Measurements from ENCODE around the gene PCNX2.

Gene PCNX2

DNA sequence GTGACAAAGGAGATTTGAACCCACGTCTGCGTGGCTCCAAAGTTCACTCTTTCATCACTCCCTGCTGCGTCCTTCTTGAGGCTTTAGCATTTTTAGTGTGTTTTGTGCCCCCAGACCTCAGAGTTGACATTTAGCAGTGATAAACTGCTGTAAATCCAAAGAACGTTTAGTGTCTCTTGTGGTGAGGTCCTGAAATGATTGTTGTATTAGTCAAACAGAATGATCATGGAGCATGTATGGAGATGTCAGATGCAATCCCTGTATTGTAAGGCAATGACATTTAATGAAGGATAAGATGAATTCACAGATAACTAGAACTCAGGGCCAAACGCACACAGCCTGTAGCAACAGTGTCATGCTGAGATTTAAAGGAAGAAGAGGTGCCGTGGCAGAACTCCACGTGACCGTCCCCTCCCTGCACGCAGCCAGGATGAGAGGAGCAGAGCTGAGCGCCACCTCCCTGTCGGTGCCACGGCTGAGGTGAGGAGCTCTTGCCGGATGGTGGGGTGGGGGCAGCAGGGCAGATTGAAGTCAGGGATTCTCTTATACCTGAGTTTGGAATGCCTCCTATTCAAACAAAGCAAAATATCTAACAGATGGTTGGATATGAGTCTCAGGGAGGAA, 315.1 kb downstream of the PCNX2 start:
- peak; percentile 20 for DNase-seq

DNA sequence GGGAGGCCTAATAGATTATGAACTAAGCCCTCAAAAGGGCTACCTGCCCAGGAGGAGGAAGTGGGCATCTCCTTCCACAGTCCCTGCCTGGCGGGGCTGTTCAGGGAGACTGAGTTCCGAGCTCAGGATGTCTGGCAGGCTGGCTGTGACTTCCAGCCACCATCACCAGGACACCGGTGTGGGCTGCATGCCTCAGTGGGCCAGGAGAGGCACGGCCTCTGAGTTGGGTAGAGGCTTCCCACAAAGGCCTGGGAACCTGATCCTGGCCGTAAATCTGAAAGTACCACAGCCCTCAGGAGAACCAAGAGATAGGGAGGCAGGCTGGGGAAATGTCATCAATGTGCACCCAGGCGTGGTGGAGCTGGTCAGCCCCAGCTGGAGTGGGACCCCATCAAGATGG, 316.0 kb downstream of the PCNX2 start:
- DNase-seq, result no peak

DNA sequence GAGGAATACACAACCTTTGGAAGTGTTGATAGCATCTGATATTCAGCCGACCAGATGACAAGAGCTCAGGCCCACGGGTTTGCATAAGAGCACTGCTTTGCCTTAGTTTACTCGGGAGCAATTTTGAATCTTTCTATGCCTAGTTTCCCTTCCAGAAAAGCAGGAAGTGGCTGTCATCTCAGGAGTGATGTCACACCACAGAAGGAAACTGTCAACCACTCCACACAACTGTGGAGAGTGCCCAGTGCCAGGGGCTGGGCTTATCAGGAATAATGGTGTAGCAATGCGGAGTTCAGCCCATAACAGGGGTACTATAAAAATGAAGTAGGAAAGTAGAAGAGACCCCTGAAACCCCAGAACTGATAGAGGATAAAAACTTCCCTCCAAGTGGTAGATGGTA, 316.7 kb downstream of the PCNX2 start:
- no peak for DNase-seq

DNA sequence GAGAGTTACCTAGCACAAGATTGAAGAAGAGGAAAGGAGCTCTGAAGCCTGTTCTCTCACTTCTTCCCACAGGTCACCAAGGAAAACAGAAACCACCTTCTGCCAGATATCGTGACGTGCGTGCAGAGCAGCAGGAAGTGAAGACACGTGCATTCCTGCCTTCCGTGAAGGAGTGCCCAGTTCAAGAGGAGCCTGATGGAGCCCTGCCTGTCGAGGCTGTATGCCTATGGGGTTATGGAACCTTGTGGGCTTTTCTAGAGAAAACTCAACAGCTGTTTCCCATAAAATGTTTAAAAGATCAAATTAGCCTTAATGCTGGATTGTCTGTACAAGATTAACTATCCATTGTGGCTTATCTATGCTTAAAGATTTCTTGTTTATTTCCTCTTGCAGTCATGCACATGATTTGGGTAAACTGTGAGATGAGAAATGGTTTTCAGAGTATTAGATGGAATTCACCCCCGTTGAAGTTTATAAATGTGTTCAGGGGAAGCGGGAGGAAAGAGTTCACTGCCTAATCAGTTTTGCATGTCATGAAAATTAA, 317.4 kb downstream of the PCNX2 start:
- no peak for DNase-seq

DNA sequence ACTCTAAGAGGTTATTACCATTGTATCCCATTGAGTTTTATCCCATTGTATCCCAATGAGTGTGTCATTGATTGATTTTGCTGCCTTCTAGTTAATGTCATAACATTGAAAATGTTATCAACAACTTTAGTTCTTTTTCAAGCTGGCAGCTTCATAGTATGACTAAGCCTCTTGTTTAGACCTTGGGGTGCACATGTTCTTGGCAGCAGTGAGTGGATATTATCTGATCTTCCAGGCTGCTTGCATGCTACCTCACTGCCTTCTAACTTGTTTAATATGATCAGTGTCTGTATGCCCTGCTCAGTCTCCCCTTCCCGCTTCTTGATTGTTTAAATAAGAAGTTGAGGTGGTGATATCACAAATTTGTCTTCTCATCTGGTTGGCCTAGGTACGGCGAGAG, 320.6 kb downstream of the PCNX2 start:
- DNase-seq, result no peak

DNA sequence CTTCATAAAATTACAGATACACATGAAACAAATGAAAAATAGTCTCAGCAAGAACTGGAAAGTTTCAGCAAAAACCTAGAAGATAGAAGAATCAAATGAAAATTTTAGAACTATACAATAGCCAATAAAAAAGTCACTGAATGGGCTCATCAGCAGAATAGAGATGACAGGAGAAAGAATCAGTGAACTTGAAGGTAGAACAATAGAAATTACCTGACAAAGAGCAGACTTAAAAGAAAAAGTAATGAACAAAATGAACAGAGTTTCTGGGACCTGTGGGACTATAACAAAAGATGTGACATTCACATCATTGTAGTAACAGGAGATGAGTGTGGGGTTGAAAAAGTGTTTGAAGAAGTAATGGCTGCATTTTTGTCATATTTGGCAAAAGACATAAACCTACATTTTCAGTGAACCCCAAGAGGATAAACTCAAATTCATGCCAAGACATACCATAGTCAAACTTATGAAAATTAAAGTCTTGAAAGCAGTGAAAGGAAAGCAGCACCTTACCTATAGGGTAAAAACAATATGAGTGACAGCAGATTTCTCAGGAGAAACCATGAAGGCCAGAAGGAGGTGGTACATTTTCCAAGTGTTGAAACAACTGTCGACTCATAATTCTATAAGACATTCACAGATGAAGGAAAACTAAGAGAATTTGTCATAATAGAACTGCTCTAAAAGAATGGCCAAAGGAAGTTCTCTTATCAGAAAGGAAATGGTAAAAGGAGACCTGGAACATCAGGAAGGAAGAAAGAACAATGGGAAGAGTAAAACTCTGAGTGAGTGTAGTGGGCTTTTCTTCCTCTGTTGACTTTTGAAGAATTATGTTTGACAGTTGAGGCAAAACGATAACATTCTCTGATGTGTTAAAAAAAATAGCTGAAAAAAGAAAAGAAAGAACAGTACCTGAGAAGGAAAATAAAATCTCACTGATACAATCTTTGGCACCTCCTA, 321.6 kb downstream of the PCNX2 start:
- no peak for DNase-seq

DNA sequence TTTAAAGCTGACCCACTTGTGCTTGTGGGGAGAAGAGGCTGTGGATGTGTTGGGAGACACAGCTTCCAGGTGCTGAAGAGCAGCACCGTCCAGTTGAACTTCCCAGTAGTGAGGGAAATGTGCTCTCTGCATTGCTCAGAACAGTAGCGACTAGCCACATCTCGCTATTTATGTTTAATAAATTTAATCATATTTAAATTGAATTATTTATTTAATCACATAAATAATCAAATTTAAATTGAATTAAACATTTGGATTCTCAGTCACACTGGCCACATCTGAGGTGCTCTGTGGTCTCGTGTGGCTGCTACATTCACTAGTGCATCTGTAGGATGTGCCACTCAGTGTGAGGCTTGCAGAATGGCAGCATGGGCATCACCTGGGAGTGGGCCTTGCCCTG, 325.0 kb downstream of the PCNX2 start:
- no peak for DNase-seq

DNA sequence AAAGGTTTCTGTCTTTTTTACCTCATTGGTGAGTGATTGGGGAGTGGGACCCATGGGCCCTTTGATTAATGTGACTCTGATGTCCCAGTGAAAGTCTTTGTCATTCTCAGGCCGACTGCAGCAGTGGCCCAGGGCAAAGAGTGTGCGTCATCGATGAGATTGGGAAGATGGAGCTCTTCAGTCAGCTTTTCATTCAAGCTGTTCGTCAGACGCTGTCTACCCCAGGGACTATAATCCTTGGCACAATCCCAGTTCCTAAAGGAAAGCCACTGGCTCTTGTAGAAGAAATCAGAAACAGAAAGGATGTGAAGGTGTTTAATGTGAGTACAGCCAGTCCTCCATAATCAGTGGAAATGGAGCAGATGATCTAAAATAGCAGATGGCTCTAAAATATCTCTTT, 325.7 kb downstream of the PCNX2 start:
- DNase-seq, result no peak

DNA sequence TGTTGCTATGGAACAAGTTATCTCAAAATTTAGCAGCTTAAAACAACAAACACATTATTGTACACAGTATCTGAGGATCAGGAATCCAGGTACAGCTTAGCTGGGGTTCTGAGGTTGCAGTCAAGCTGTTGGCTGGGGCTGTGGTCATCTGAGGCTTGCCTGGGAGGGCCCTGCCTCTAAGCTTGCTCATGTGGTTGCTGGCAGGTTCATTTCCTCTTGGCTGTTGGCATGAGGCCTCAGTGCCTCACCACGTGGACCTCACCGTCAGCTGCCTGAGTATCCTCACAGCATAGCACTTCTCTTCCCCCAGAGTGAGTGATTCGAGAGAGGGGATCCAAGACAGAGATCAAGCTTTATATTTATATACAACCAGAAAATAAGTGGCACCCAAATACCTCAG, 326.6 kb downstream of the PCNX2 start:
- no peak for DNase-seq

DNA sequence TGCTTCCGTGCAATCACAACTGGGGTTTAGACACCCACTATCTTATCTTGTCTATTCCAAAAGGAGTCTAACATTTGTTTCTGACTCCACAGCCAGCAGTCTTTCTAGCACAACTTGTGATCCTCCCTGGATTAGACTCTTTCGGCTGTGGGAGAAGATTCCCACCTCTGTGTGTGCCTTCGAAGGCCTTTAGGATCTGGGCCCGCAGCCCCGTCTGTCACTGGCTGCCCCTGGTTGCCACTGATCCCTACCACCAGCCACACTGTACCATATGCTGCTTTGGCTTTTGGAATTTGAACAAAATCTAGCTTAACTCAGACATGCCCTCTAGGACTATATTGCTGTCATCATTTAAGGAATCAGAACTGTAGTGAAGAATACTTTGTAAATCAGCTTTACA, 327.1 kb downstream of the PCNX2 start:
- DNase-seq, result no peak

DNA sequence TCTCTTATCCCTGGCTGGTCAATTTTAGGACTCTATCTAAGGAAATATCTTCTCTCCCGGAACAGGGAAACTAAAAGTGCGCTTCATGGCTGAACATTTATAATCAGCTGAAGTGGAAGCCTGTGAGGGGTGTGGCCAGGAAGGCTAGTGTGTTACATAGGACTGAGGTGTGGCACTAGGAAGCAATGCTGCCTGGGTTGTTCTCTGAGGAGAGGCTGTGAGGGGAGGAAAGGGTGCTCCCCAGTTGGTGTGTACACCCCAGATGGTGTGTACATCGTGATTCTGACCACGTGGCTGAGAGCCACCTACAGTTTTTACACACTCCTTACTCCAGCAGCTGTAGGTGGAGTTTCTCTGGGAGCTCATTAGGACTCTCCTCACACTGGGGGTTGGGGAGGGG, 328.9 kb downstream of the PCNX2 start:
- DNase-seq, result no peak

DNA sequence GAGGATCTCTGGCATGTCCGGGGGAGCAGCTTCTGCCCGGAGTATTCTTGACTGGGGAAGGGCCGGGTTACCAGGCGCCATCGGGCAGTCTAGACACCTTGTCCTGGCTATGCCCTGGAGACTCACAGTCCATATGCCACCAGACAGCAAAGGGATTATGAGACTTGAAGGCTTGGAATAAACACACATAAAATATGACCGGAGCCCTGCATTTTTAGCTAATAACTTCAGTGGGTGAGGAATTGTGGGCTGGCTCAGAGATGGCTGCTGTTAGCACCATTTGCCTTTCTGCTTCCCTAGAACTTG, 329.7 kb downstream of the PCNX2 start:
- DNase-seq, result no peak

DNA sequence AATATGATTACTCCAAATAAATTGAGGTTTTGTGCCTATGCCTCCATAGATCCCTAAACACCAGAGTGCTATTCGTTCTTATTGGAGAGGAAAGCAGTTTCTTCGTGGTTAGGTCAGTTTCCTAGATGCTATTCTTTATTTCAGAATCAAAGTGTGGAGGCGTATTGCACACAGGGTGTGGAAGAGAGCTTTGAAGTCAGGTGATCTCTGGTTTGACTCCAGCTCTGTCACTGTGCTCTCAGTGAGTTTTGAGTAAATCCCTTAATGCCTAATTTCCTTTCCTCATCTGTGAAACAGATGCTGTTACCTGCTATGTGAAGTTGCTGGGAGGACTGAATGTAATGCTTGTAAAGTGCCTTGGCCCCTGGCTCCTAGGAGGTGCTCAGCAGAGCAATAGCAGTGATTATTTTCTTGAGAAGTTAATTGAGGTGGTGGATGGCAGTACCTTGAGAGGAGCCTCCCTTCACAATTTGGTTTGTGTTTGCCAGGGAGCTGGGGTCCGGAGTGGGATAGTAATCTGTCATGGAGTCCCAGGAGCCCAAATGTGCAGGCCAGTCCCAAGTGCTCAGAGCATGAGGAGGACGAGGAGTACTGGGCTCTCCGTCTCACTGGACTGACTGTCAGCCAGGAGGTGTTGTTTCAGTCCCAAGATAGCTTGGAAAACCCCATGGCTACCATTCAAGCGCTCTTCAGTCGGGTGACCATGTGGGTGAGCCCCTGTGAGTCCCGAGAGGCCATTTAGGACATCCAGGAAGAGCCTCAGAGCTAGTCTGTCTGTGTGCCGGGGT, 330.2 kb downstream of the PCNX2 start:
- no peak for DNase-seq

DNA sequence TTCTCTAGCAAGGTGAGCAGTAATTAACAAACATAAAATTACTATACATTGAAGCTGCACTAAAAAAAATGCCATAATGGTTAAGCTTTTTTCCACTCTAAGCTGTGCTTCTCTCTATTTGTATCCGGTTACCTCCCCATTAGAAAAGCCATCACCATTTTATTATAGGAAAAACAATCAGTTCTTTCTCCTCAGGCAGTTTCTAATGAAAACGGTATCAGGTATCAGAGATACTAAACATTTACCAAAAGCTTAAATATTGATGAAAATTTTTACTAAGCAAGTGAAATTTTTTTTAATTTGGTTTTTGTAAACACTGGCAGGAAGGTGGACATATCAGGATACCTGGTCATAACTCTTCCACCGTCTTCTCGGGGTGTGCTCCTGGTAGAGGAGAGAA, 330.9 kb downstream of the PCNX2 start:
- no peak for DNase-seq

DNA sequence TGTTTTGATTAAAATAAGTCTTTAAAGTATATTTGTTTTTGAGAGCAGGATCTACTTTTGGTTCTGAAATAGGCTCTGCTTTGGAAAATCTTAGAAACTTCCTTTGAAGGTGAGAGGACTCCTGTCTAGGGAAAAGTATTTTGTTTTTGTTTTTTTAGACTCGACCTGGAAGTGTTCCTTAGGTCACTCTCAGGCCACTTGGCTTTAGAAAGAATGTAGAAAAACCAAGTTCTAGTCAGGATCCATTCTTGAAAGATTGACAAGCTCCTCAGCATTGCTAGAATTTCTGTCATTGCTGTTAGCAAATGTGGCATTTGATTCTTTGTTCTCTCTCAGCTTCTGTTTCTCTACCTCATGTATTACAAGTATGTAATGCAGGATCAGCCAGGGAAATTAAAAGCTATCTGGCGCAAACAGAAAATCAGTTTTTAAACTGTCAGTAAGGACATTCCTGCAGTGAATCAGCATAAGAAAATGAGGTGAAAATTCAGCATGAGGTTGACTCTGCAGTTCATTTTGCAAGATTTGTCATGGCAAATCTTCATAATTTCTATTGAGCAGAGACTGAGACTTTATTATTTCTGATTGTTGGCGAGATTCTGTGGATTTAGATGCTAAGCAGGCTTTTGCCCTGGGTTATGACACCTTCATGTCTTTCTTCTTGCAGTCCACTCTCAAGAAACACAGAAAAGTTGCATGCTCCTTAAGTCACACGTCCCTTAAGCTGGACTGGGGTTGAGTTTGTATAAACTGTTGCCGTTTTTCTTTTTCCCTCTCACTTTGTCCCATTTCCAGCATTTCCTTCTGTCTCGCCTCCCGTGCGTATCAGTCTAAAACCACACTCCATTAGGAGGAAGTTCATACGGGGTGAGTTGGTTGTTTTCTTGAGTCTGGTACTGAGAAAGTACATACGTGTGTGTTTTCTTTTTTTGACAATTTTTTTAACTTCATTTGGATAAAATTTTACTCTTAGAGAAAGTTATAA, 332.5 kb downstream of the PCNX2 start:
- DNase-seq, result no peak

DNA sequence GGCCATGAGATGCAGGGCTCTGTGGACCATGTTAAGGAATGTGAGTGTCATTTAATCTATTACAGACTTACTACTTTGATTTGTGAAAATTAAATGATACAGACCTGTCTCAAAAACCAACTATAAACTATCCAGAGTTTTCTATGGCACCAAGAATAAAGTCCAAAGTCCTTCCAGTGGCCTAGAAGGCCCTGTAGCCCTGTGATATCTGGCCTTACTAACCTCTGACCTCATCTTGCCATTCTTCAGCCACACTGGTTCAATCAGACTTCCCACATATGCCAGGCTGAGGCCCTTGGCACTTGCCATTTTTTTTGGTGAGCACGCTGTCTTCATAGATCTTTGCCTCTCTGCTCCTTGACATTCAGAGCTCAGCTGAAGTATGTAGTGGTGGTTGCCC, 337.5 kb downstream of the PCNX2 start:
- DNase-seq, result no peak

DNA sequence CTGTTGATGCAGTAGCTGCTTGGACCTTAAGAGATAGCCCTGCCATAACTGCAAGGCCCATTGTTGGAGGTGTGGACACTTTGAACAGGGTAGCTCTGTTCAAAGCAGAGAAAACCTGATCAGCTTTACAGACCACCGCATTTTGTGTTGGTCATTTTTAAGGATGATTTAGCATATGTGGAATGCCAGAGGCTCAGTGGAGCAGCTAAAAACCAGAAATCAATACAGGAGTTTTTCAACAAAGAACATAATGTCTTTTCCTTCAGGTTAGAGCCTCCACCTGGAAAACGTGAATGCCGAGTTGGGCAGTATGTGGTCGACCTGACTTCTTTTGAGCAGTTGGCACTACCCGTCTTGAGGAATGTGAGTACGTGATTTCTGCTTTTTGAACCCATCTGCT, 339.4 kb downstream of the PCNX2 start:
- no peak for DNase-seq

DNA sequence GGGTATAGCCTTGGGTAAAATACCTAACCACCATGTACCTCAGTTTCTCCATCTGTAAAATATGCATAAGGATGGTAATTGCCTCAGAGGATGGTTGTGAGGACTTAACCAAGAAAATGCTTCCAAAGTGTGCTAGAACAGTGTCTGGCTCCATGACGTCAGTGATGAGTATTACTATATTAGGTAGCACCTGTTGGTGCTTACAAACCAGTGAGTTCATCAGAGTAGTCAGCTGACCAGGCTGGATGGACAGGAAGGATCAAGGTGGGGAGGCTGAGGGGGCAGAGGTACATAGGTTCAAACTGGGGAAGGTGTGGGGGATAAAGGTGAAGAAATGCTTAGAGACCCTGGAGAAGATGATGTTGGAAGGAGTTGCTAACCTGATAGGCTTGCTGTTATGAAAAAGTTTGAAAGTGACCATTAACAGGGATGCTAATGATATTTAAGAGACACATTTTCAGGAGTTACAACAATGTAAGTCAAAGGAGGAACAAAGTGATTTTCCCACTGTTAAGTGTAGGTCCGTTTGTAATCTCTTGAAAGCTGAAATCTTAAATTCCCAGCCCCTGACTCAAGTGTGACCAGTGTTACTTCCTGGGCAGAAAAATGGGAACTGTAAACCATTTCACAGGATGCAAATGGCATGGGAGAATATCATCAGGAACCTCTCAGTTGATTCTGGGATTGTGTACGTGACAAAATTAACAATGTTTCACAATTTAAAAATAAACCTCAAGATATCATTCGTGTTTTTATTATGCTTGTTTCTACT, 340.7 kb downstream of the PCNX2 start:
- no peak for DNase-seq

DNA sequence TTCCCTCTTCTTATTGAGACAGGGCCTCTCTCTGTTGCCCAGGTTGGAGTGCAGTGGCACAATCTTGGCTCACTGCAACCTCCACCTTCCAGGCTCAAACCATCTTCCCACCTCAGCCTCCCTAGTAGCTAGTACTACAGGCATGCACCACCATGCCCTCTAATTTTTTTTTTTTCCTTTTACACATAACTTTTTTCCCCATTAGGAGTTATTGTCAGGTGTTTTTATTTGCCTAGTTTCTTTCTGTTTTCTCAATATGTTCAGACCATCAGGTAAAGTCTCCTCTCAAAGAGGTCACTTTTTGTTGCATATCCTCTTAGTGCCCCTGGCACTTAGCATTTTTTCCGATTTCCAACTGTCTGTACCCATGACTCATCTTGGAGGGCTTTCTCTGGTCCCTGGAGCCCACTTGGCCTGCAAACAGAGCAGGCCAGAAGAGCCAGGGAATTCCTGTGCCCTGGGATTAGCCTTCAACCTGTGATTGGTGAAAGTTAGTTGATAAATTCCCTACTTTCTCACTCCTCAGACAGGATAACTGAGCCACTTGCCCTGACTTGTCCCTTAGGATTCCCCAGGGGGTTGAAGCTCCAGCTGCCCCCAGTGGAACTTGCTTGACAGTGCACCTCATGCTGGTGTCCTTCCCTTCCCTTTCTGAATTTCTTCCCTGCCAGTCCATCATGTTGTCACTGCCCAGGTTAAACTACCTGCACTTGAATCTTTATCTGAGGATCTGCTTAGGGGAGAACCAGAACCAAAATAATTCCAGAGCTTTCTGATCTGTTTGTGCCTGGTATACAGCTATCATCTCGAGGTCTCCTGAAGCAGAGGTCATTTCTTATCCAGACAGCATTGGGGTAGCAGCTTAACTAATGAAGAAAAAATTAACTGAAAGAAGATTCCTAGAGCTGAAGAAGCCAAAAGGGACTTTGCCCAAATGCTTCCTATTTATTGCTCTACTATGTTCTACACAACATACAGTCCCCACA, 342.7 kb downstream of the PCNX2 start:
- peak; percentile 7 for DNase-seq

DNA sequence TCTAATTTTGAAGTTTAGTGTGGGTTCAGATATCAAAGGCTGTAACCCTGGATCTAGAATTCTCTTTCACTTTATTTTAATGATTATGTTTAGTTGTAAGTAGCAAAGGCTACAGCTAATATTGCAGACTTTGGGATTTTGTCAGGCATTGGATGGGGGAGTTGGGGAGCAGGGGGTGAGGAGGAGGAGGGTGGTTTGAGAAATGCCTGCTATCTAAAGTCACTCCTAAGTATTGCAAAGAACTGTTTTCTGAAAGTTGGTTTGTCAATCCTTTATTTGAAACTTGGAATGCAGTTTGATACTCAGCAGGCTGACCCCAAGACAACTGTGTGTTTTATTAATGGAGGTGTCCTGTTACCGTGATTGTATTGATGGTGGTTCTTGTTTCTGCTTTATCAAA, 343.9 kb downstream of the PCNX2 start:
- DNase-seq, result no peak
